A673 (cell line): ENCODE data around the gene FAM83G. TPM values are rescaled to one million over a fixed set of nuclear protein-coding genes. Genes with fewer than 3 reads are reported as not detected.

Experiments used
- BruUV-seq: library from RNA; stranded (reverse); fragments of 400-500 nt; replicated peaks from 2 replicates; lab custom pipeline; 2021; lab: Mats Ljungman, UMichigan
- CTCF ChIA-PET: fragments of 300-600 bp; sonication (Branson Sonifier 250); formaldehyde crosslinking; loops from one replicate; lab custom pipeline; 2022; ENCODE audit warnings: antibody characterized with exemption; lab: Charles Lee
- POLR2A ChIA-PET: fragments of 300-600 bp; sonication (Branson Sonifier 250); formaldehyde crosslinking; loops from one replicate; lab custom pipeline; 2022; ENCODE audit warnings: antibody characterized with exemption; ENCODE audit not compliant: low non-redundant PET; lab: Charles Lee
- DNase-seq: peaks from one replicate; pipeline ENCODE4 v3.0.0-alpha.2; 2015; ENCODE audit warnings: low spot score
- H3K27ac ChIP-seq: fragments of 200-600 bp; sonication (generic); 2 replicates; pipeline ENCODE4 v1.5.1; 2016; ENCODE audit warnings: mixed run types, low read depth, mild to moderate bottlenecking, mixed read lengths, antibody characterized with exemption, low read length; ENCODE audit not compliant: poor library complexity, severe bottlenecking
- H3K27me3 ChIP-seq: fragments of 200-600 bp; sonication (generic); replicated peaks from 2 replicates; pipeline ENCODE4 v1.6.1; 2017; ENCODE audit warnings: mixed run types, low read depth, mild to moderate bottlenecking, mixed read lengths, antibody characterized with exemption, low read length; ENCODE audit not compliant: insufficient read depth, poor library complexity
- H3K36me3 ChIP-seq: fragments of 200-600 bp; sonication (generic); 2 replicates; pipeline ENCODE4 v1.6.1; 2016; ENCODE audit warnings: mixed run types, mild to moderate bottlenecking, mixed read lengths, antibody characterized with exemption, low read length; ENCODE audit not compliant: insufficient read depth, poor library complexity, severe bottlenecking
- H3K4me1 ChIP-seq: fragments of 200-600 bp; sonication (generic); 2 replicates; pipeline ENCODE4 v1.6.1; 2017; ENCODE audit warnings: mixed run types, mild to moderate bottlenecking, mixed read lengths, antibody characterized with exemption, low read length; ENCODE audit not compliant: insufficient read depth, poor library complexity, severe bottlenecking
- H3K4me3 ChIP-seq: fragments of 200-600 bp; sonication (generic); 2 replicates; pipeline ENCODE4 v1.5.1; 2016; ENCODE audit warnings: low read depth, mixed run types, mild to moderate bottlenecking, mixed read lengths, low read length; ENCODE audit not compliant: poor library complexity, severe bottlenecking
- H3K9me3 ChIP-seq: fragments of 200-600 bp; sonication (generic); 2 replicates; pipeline ENCODE4 v1.6.1; 2016; ENCODE audit warnings: mixed run types, low read depth, mild to moderate bottlenecking, mixed read lengths, antibody characterized with exemption, low read length; ENCODE audit not compliant: poor library complexity, severe bottlenecking
- EZH2 ChIP-seq: fragments of 200-600 bp; sonication (generic); IDR thresholded peaks from 2 replicates; pipeline ENCODE4 v1.6.1; 2017; ENCODE audit warnings: borderline replicate concordance, low read depth, mild to moderate bottlenecking, mixed read lengths, antibody characterized with exemption, low read length; ENCODE audit not compliant: poor library complexity, severe bottlenecking
- intact Hi-C: fragments of 100-400 bp; cut with micrococcal nuclease; formaldehyde crosslinking; loops from one replicate; pipeline ENCODE4 v1.10.0; 2022; ENCODE audit not compliant: unreplicated experiment
- total RNA-seq: library from RNA; stranded (reverse); gene quantifications from 2 replicates; pipeline ENCODE4 v1.2.3, GENCODE V29; 2021
- TF ChIP-seq, protein P1 (sequence below): fragments of 300-800, 200-600 bp; sonication (generic); conservative IDR thresholded peaks from 2 replicates; pipeline ENCODE4 v1.5.1; 2017; ENCODE audit warnings: low read depth, mild to moderate bottlenecking, antibody characterized with exemption, low read length, moderate library complexity, mixed read lengths

Gene FAM83G
- total RNA-seq, 1 experiment from 2014 or later: 12.4 TPM

DNA sequence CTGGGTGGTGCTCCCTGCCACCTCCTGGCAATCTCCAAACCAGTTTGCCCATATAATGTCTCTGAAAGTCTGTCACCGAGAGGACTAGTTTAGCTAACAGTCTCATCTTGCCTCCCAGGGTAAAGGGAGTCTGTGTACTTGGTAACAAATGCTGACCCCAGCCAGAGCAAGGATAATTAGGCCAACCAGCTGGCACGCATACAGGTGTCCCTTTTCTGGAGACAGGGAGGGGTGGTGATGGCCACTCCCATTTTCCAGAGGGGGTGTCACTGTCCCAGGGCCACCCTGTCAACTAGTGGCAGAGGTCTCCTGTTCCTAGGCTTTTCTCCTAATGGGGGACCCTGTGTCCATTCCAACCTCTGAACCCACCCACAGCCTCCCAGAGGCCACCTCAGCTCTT, 8.1 kb downstream of the FAM83G start:
- CTCF ChIA-PET: no interaction called here
- intact Hi-C loops: no loop called here
- Histone ChIP-seq H3K27me3 (no peaks in the 10 kb centered on the region), H3K36me3 (no peaks in the 10 kb centered on the region), H3K4me1 (no peaks in the 10 kb centered on the region), H3K27ac (no peak overlapping the region), H3K9me3 (no peaks in the 10 kb centered on the region), H3K4me3 (no peak overlapping the region)
- no peak for DNase-seq
- no peak for TF ChIP-seq EZH2
- TF ChIP-seq, protein P1, sequence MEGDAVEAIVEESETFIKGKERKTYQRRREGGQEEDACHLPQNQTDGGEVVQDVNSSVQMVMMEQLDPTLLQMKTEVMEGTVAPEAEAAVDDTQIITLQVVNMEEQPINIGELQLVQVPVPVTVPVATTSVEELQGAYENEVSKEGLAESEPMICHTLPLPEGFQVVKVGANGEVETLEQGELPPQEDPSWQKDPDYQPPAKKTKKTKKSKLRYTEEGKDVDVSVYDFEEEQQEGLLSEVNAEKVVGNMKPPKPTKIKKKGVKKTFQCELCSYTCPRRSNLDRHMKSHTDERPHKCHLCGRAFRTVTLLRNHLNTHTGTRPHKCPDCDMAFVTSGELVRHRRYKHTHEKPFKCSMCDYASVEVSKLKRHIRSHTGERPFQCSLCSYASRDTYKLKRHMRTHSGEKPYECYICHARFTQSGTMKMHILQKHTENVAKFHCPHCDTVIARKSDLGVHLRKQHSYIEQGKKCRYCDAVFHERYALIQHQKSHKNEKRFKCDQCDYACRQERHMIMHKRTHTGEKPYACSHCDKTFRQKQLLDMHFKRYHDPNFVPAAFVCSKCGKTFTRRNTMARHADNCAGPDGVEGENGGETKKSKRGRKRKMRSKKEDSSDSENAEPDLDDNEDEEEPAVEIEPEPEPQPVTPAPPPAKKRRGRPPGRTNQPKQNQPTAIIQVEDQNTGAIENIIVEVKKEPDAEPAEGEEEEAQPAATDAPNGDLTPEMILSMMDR: no peak
- BruUV-seq: no TSS peak
- POLR2A ChIA-PET: no interaction called here

- Histone ChIP-seq H3K27ac (no peak overlapping the region), H3K9me3 (no peaks in the 10 kb centered on the region), H3K4me1 (no peaks in the 10 kb centered on the region), H3K27me3 (no peaks in the 10 kb centered on the region), H3K36me3 (no peaks in the 10 kb centered on the region), H3K4me3 (no peak overlapping the region)
- intact Hi-C loops: no loop called here
- BruUV-seq: no TSS peak
- ChIA-PET CTCF (no interaction called here), POLR2A (no interaction called here)
- DNase-seq: no peak
- no peak for TF ChIP-seq EZH2
- TF ChIP-seq, protein P1: no peak
Observed at GRCh38 chr17:18995220-18995619, 9.3 kb downstream of the FAM83G start.

DNA sequence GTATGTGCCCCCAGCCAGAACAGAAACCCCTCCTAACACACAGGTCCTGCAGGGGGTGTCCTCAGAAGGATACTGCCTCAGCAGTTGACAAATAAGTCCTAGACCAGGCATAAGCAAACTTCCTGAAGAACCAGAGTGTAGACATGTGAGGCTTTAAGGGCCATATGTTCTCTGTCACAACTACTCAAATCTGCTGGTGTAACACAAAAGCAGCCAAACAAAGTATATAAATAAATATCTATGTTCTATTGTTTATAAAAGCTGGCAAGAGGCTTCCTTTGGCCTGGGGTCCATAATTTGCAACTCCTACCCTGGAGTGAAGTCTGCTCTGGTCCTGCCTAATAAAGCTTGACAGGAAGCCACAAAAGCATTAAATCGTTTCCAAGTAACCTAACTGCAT, 9.9 kb downstream of the FAM83G start:
- H3K4me3 ChIP-seq: no peak overlapping the region
- H3K27ac ChIP-seq: no peak overlapping the region
- intact Hi-C loops: no loop called here
- CTCF ChIA-PET: no interaction called here
- no peaks in the 10 kb centered on the region for H3K36me3 ChIP-seq
- POLR2A ChIA-PET: no interaction called here
- no TSS peak for BruUV-seq
- H3K27me3 ChIP-seq: no peaks in the 10 kb centered on the region
- TF ChIP-seq EZH2: no peak
- no peaks in the 10 kb centered on the region for H3K4me1 ChIP-seq
- no peak for DNase-seq
- H3K9me3 ChIP-seq: no peaks in the 10 kb centered on the region

- Histone ChIP-seq H3K4me3 (no peak overlapping the region), H3K9me3 (no peaks in the 10 kb centered on the region), H3K27ac (no peak overlapping the region), H3K4me1 (no peaks in the 10 kb centered on the region), H3K36me3 (no peaks in the 10 kb centered on the region), H3K27me3 (no peaks in the 10 kb centered on the region)
- no peak for DNase-seq
- TF ChIP-seq, protein P1: no peak
- no peak for TF ChIP-seq EZH2
- intact Hi-C loops: no loop called here
- CTCF ChIA-PET: no interaction called here
- BruUV-seq: no TSS peak
- POLR2A ChIA-PET: no interaction called here
Observed at GRCh38 chr17:18993905-18994526, 10.5 kb downstream of the FAM83G start.
